Panc1 (cell line): ENCODE measurements around the gene AHDC1. TPM values are rescaled to one million over a fixed set of nuclear protein-coding genes. Genes with fewer than 3 reads are reported as not detected.

ENCODE experiments used
- ATAC-seq: fragments of 200-7000 bp; cut with Tn5 transposase; 2 replicates; pipeline ENCODE4 v1.9.1; 2020; ENCODE audit warnings: mild to moderate bottlenecking, moderate library complexity
- BruUV-seq: library from RNA; stranded (reverse); fragments of 400-500 nt; replicated peaks from 2 replicates; lab custom pipeline; 2021; lab: Mats Ljungman, UMichigan
- CTCF ChIA-PET: fragments of 300-600 bp; sonication (Branson Sonifier 250); formaldehyde crosslinking; loops from one replicate; lab custom pipeline; 2022; ENCODE audit warnings: antibody characterized with exemption; lab: Charles Lee
- POLR2A ChIA-PET: fragments of 300-600 bp; sonication (Branson Sonifier 250); formaldehyde crosslinking; loops from one replicate; lab custom pipeline; 2022; ENCODE audit warnings: antibody characterized with exemption; lab: Charles Lee
- DNase-seq: peaks from one replicate; pipeline ENCODE4 v3.0.0-alpha.2; 2010; ENCODE audit warnings: low read depth, low spot score
- H3K27ac ChIP-seq: 2 replicates; pipeline ENCODE4 v1.5.1; 2011; ENCODE audit warnings: mild to moderate bottlenecking, low read length, inconsistent platforms
- H3K27me3 ChIP-seq: fragments of 200-500 bp; sonication (Bioruptor generic); 2 replicates; pipeline ENCODE4 v1.6.0; 2014; ENCODE audit warnings: low read length, inconsistent platforms; ENCODE audit not compliant: control insufficient read depth, insufficient read depth
- H3K36me3 ChIP-seq: fragments of 200-500 bp; sonication (Bioruptor generic); 2 replicates; pipeline ENCODE4 v1.5.1; 2014; ENCODE audit warnings: inconsistent platforms, mild to moderate bottlenecking, low read length, moderate library complexity; ENCODE audit not compliant: control insufficient read depth, insufficient read depth
- H3K4me1 ChIP-seq: 2 replicates; pipeline ENCODE4 v1.5.1; 2011; ENCODE audit warnings: inconsistent platforms, mild to moderate bottlenecking, low read length, moderate library complexity; ENCODE audit not compliant: control insufficient read depth, insufficient read depth
- H3K4me3 ChIP-seq, 2 experiments: 2 replicates each; pipeline ENCODE4 v1.5.1; 2011 to 2012; ENCODE audit warnings: low read depth in 2 of 2, low read length in 2 of 2, mild to moderate bottlenecking in 2 of 2, inconsistent platforms in 1 of 2, moderate library complexity in 1 of 2
- H3K9me3 ChIP-seq: fragments of 200-500 bp; sonication (Bioruptor generic); 2 replicates; pipeline ENCODE4 v1.5.1; 2014; ENCODE audit warnings: low read depth, mild to moderate bottlenecking, inconsistent platforms, low read length, moderate library complexity; ENCODE audit not compliant: control insufficient read depth, insufficient read depth
- POLR2AphosphoS5 ChIP-seq: IDR thresholded peaks from 2 replicates; pipeline ENCODE4 v1.6.1; 2012; ENCODE audit warnings: mild to moderate bottlenecking, low read depth, low read length, moderate library complexity
- SIN3A ChIP-seq: IDR thresholded peaks from 2 replicates; pipeline ENCODE4 v1.6.1; 2012; ENCODE audit warnings: low read depth, mild to moderate bottlenecking, low read length, moderate library complexity, borderline replicate concordance; ENCODE audit not compliant: insufficient read depth
- TCF7L2 ChIP-seq: IDR thresholded peaks from 2 replicates; pipeline ENCODE4 v1.6.1; 2011; ENCODE audit warnings: mild to moderate bottlenecking, low read depth, low read length, inconsistent platforms
- in situ Hi-C: cut with HindIII; loops from 2 replicates; pipeline ENCODE4 v1.10.0; 2016; ENCODE audit warnings: low sequenced_read_pairs, low pct_unique_long_range_greater_than_20kb
- intact Hi-C: fragments of 100-400 bp; cut with micrococcal nuclease; formaldehyde crosslinking; loops from one replicate; pipeline ENCODE4 v1.10.0; 2022; ENCODE audit not compliant: unreplicated experiment
- total RNA-seq: library from RNA; stranded (reverse); gene quantifications from one replicate; pipeline ENCODE4 v1.2.1, GENCODE V29; 2021; ENCODE audit not compliant: unreplicated experiment
- TF ChIP-seq, protein P1 (sequence below), 2 experiments: IDR thresholded peaks; 2 replicates each; pipeline ENCODE4 v1.6.1; 2011 to 2012; ENCODE audit warnings: low read depth in 2 of 2, control low read depth in 1 of 2, low read length in 1 of 2, mild to moderate bottlenecking in 1 of 2, moderate library complexity in 1 of 2; ENCODE audit not compliant: insufficient read depth in 1 of 2
- TF ChIP-seq, protein P2 (sequence below): fragments of 450-650 bp; IDR thresholded peaks from 2 replicates; pipeline ENCODE4 v1.5.1; 2017; ENCODE audit warnings: mild to moderate bottlenecking

The AHDC1 gene
- total RNA-seq, 1 experiment from 2014 or later = 47.1 TPM

DNA sequence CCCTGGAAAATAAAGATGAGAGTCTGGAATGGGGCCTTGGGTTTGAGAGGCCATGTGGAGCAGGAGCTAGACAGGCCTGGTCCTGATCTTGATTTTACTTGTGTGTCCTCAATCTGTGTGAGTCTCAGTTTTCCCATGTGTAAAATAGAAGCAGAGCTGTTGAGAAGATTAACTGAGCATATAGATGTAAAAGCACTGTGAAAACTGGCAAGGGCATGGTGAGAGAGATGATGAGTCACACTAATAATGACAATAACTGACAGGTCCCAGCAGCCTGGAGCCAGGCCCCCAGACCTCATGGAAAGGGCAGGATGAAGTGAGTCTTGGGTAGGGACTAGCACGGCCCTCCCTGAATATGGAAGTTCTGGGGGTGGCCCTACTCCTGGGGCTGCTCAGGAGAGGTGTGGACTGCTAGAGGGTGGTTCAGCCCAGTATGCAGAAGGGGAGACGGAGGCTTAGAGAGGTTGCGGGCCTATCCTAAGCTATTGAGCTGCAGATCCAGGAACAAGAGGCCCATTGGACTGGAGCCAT is 2.8 kb upstream of the AHDC1 start:
- no peak for TF ChIP-seq TCF7L2
- TF ChIP-seq, protein P1, sequence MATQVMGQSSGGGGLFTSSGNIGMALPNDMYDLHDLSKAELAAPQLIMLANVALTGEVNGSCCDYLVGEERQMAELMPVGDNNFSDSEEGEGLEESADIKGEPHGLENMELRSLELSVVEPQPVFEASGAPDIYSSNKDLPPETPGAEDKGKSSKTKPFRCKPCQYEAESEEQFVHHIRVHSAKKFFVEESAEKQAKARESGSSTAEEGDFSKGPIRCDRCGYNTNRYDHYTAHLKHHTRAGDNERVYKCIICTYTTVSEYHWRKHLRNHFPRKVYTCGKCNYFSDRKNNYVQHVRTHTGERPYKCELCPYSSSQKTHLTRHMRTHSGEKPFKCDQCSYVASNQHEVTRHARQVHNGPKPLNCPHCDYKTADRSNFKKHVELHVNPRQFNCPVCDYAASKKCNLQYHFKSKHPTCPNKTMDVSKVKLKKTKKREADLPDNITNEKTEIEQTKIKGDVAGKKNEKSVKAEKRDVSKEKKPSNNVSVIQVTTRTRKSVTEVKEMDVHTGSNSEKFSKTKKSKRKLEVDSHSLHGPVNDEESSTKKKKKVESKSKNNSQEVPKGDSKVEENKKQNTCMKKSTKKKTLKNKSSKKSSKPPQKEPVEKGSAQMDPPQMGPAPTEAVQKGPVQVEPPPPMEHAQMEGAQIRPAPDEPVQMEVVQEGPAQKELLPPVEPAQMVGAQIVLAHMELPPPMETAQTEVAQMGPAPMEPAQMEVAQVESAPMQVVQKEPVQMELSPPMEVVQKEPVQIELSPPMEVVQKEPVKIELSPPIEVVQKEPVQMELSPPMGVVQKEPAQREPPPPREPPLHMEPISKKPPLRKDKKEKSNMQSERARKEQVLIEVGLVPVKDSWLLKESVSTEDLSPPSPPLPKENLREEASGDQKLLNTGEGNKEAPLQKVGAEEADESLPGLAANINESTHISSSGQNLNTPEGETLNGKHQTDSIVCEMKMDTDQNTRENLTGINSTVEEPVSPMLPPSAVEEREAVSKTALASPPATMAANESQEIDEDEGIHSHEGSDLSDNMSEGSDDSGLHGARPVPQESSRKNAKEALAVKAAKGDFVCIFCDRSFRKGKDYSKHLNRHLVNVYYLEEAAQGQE (IDR thresholded peaks at IDR 0.05; ENCODE audit: insufficient read depth in 1 of 2, low read depth in 2 of 2, low read length in 1 of 2) = no peak
- TF ChIP-seq, protein P2, sequence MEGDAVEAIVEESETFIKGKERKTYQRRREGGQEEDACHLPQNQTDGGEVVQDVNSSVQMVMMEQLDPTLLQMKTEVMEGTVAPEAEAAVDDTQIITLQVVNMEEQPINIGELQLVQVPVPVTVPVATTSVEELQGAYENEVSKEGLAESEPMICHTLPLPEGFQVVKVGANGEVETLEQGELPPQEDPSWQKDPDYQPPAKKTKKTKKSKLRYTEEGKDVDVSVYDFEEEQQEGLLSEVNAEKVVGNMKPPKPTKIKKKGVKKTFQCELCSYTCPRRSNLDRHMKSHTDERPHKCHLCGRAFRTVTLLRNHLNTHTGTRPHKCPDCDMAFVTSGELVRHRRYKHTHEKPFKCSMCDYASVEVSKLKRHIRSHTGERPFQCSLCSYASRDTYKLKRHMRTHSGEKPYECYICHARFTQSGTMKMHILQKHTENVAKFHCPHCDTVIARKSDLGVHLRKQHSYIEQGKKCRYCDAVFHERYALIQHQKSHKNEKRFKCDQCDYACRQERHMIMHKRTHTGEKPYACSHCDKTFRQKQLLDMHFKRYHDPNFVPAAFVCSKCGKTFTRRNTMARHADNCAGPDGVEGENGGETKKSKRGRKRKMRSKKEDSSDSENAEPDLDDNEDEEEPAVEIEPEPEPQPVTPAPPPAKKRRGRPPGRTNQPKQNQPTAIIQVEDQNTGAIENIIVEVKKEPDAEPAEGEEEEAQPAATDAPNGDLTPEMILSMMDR = peak; percentile 53
- no peak for TF ChIP-seq POLR2AphosphoS5
- TF ChIP-seq SIN3A = no peak
- in situ Hi-C loops = loop anchor here (10.0 kb wide), 1 partner anchor 192 kb away; no protein-coding TSS in a partner anchor
- Histone ChIP-seq H3K4me1 (peaks cover 16% of the 10 kb centered on the region), H3K9me3 (no peaks in the 10 kb centered on the region), H3K4me3 (no peak overlapping the region), H3K27me3 (no peaks in the 10 kb centered on the region), H3K36me3 (peaks cover 2% of the 10 kb centered on the region; the same call in 1 of the 2 replicates), H3K27ac (no peak overlapping the region)
- BruUV-seq = no TSS peak
- ATAC-seq = no peak
- DNase-seq = no peak
- intact Hi-C loops = loop anchor here (1.0 to 5.0 kb wide), 4 partner anchors 49 to 214 kb away; partner anchors contain the start of gene GPR3
- ChIA-PET POLR2A (interaction anchor here (0.6 kb wide), 1 partner anchor 737 kb away, joined by 17 read pairs; no protein-coding TSS in a partner anchor), CTCF (interaction anchor here (0.5 to 1.5 kb wide), 13 partner anchors 9 to 305 kb away, joined by 3 to 14 read pairs (median 5); no protein-coding TSS in a partner anchor)

DNA sequence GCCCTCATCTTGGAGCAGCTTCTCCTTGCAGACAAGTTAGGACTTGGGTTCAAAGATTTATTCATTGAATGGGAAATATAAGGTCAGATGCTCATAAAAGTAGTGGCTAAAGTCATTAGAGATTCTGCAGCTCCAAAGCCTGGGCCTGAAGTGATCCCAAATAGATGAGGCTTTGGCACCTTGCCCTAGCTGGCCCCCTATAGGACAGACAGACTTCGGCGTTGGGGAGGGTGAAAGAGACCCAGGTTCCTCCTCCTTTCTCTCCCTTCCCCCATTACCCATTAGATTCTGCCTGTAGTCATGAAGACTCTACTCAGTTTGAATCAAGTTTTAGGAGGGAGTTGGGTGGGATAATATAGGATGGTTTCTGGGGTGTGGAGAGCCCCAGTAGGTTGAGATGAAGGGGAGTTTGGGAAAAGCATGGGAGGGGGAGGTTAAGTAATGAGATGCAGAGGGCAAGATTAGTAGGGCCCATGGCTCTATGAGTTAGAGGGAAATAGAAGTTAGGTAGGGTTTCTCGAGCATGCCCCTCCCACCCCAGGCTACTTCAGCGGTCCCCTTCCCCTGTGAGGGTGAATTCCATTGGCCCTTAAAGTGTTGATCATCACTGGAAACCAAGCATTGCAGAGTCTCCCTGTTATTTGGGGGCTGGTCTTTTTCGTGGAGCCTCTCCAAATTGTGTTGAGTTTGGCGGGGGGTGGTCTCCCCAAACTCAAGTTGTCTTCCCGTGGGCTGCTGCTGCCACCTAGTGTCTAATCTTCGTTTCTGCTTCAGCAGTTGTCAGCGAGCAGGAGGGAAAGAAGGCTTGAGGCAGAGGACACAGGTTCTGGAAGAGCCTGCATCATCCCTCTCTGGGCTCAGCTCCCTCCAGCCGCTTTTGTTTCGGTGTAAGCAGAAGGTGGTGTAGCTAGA is 2.1 kb upstream of the AHDC1 start:
- ChIA-PET POLR2A (interaction anchor here (0.6 kb wide), 2 partner anchors 60 to 738 kb away, joined by 13 to 17 read pairs; no protein-coding TSS in a partner anchor), CTCF (interaction anchor here (0.5 to 2.8 kb wide), 18 partner anchors 31 to 305 kb away, joined by 3 to 19 read pairs (median 5); partner anchors contain the start of gene WASF2)
- TF ChIP-seq TCF7L2 (no peak), POLR2AphosphoS5 (no peak)
- TF ChIP-seq, protein P2 = peak; percentile 91
- H3K4me3 ChIP-seq = no peak overlapping the region
- H3K9me3 ChIP-seq = no peaks in the 10 kb centered on the region
- in situ Hi-C loops = loop anchor here (10.0 kb wide), 1 partner anchor 191 kb away; no protein-coding TSS in a partner anchor
- H3K27ac ChIP-seq = no peak overlapping the region
- intact Hi-C loops = loop anchor here (1.0 to 5.0 kb wide), 4 partner anchors 49 to 214 kb away; partner anchors contain the start of gene GPR3
- ATAC-seq (no peak), DNase-seq (no peak)
- H3K36me3 ChIP-seq = peaks cover 2% of the 10 kb centered on the region; the same call in 1 of the 2 replicates
- peaks cover 24% of the 10 kb centered on the region for H3K4me1 ChIP-seq
- BruUV-seq = no TSS peak
- H3K27me3 ChIP-seq = no peaks in the 10 kb centered on the region
